ENCODE measurements around the gene LIPN. TPM values are rescaled to one million over a fixed set of nuclear protein-coding genes. Genes with fewer than 3 reads are reported as not detected.

The LIPN gene
- total RNA-seq, 2 donors from 2014 or later = not detected

- Histone ChIP-seq H3K27ac (no peak overlapping the region), H3K4me3 (no peak overlapping the region), H3K27me3 (no peaks in the 10 kb centered on the region), H3K4me1 (no peaks in the 10 kb centered on the region), H3K9me3 (no peaks in the 10 kb centered on the region), H3K9ac (ENCODE audit: low read depth in 2 of 2, low read length in 2 of 2) (no peak overlapping the region), H3K36me3 (no peaks in the 10 kb centered on the region)
- no peak for TF ChIP-seq CTCF (IDR thresholded peaks at IDR 0.05)
- intact Hi-C loops (cut with DNase I) = no loop called here
- no peak for DNase-seq
These were observed 67.9 kb downstream of the LIPN start for GRCh38 chr10:88827671-88828070.

GRCh38 chr10:88828310-88828709 lies 68.5 kb downstream of the LIPN start:
- H3K36me3 ChIP-seq = no peaks in the 10 kb centered on the region
- H3K27ac ChIP-seq = no peak overlapping the region
- H3K4me3 ChIP-seq = no peak overlapping the region
- no peaks in the 10 kb centered on the region for H3K9me3 ChIP-seq
- H3K27me3 ChIP-seq = no peaks in the 10 kb centered on the region
- no peak for TF ChIP-seq CTCF (IDR thresholded peaks at IDR 0.05)
- H3K9ac ChIP-seq (ENCODE audit: low read depth in 2 of 2, low read length in 2 of 2) = no peak overlapping the region
- intact Hi-C loops (cut with DNase I) = no loop called here
- H3K4me1 ChIP-seq = no peaks in the 10 kb centered on the region
- DNase-seq = no peak

Other genes with a start within 250 kb of the LIPN start
- 10 to 100 TPM; 13.0 to 19.1 TPM for gene RNLS, start 176.7 kb upstream of the LIPN start, total RNA-seq
- gene LIPJ, start 173.3 kb upstream of the LIPN start, total RNA-seq = under 1 TPM in 1 of 2 donors, not detected in 1; 0.16 TPM
- not detected for gene LIPF, start 95.6 kb upstream of the LIPN start, total RNA-seq
- not detected for gene LIPK, start 53.8 kb upstream of the LIPN start, total RNA-seq
- not detected for gene LIPM, start 42.7 kb downstream of the LIPN start, total RNA-seq
- gene ANKRD22, start 91.8 kb downstream of the LIPN start, total RNA-seq = 10 to 100 TPM; 26.6 to 28.2 TPM
- 10 to 100 TPM; 16.3 to 20.4 TPM for gene STAMBPL1, start 120.2 kb downstream of the LIPN start, total RNA-seq
- 100 to 1,000 TPM in 1 of 2 donors, 10 to 100 TPM in 1; 88.3 to 265 TPM for gene ACTA2, start 192.8 kb downstream of the LIPN start, total RNA-seq
- gene FAS, start 230.8 kb downstream of the LIPN start, total RNA-seq = 10 to 100 TPM; 41.1 to 43.1 TPM

Data from colonic mucosa (tissue), 4 donors.